Urothelium cell line (cell line): ENCODE measurements around the gene IL15RA.
"Not testable (repeated sequence)": the region's sequence is repeated elsewhere in the genome, so short reads cannot be mapped to it uniquely, and the experiment has no call there.

ENCODE experiments used
- DNase-seq: peaks from one replicate; pipeline ENCODE4 v3.0.0; 2011; ENCODE audit warnings: low spot score, mixed read lengths
- FAIRE-seq: peaks from 2 replicates; lab custom pipeline; 2011; peaks lifted over from hg19 to GRCh38; lab: Jason Lieb, UNC

Gene IL15RA

GRCh38 chr10:6006991-6007390, 29.6 kb upstream of the IL15RA start:
- FAIRE-seq (no peak), DNase-seq (no peak)

GRCh38 chr10:6006546-6006945, 29.2 kb upstream of the IL15RA start:
- DNase-seq (no peak), FAIRE-seq (no peak)

GRCh38 chr10:6005856-6006395, 28.6 kb upstream of the IL15RA start:
- DNase-seq, result no peak
- no peak for FAIRE-seq

GRCh38 chr10:6005161-6005804, 27.9 kb upstream of the IL15RA start:
- not testable (repeated sequence) for DNase-seq, FAIRE-seq

- DNase-seq (no peak), FAIRE-seq (no peak)
Observed at GRCh38 chr10:6002809-6003510, 25.6 kb upstream of the IL15RA start.

- DNase-seq (no peak), FAIRE-seq (no peak)
Observed at GRCh38 chr10:5999440-6000165, 22.3 kb upstream of the IL15RA start.

GRCh38 chr10:5996696-5997095, 19.4 kb upstream of the IL15RA start:
- FAIRE-seq (no peak), DNase-seq (no peak)

- no peak for FAIRE-seq
- DNase-seq, result no peak
Observed at GRCh38 chr10:5992398-5992797, 15.1 kb upstream of the IL15RA start.

GRCh38 chr10:5991708-5992107, 14.4 kb upstream of the IL15RA start:
- DNase-seq (no peak), FAIRE-seq (no peak)

GRCh38 chr10:5989756-5990155, 12.4 kb upstream of the IL15RA start:
- DNase-seq (no peak), FAIRE-seq (no peak)

- DNase-seq (no peak), FAIRE-seq (no peak)
Observed at GRCh38 chr10:5988336-5988920, 11.1 kb upstream of the IL15RA start.

GRCh38 chr10:5987747-5988146, 10.4 kb upstream of the IL15RA start:
- DNase-seq (no peak), FAIRE-seq (no peak)

- FAIRE-seq (no peak), DNase-seq (no peak)
Observed at GRCh38 chr10:5985029-5985428, 7.7 kb upstream of the IL15RA start.

- DNase-seq (no peak), FAIRE-seq (no peak)
Observed at GRCh38 chr10:5983774-5984173, 6.4 kb upstream of the IL15RA start.

- DNase-seq, result no peak
- FAIRE-seq, result no peak
Observed at GRCh38 chr10:5981529-5981928, 4.2 kb upstream of the IL15RA start.

- DNase-seq (no peak), FAIRE-seq (no peak)
Observed at GRCh38 chr10:5978230-5978489, 817 bp upstream of the IL15RA start.

- FAIRE-seq, result no peak
- peak; percentile 45 for DNase-seq
Observed at GRCh38 chr10:5976512-5977470, 552 bp downstream of the IL15RA start.

GRCh38 chr10:5975641-5976473, 1.5 kb downstream of the IL15RA start:
- DNase-seq, result no peak
- FAIRE-seq, result no peak

GRCh38 chr10:5973069-5973468, 4.3 kb downstream of the IL15RA start:
- no peak for DNase-seq

GRCh38 chr10:5971886-5972285, 5.5 kb downstream of the IL15RA start:
- FAIRE-seq (no peak), DNase-seq (no peak)

More at GRCh38 chr10:5973069-5973468, 4.3 kb downstream of the IL15RA start:
- no peak for FAIRE-seq
